Kidney (tissue), 14 donors: Measurements from ENCODE around the gene ZRSR2. TPM values are rescaled to one million over a fixed set of nuclear protein-coding genes. Genes with fewer than 3 reads are reported as not detected.

Experiments used
- DNase-seq, 5 donors: peaks; one replicate each; pipeline ENCODE4 v3.0.0-alpha.2; 2013 to 2020
- FAIRE-seq: peaks from 2 replicates; lab custom pipeline; 2012; peaks lifted over from hg19 to GRCh38; lab: Jason Lieb, UNC
- H3K27ac ChIP-seq, 2 donors: one replicate each; pipeline ENCODE4 v1.7.0; 2013; ENCODE audit warnings: low read depth in 2 of 2, low read length in 2 of 2, inconsistent platforms in 1 of 2
- H3K27me3 ChIP-seq: one replicate; pipeline ENCODE4 v1.7.1; 2013; ENCODE audit warnings: low read length, inconsistent platforms; ENCODE audit not compliant: control insufficient read depth, insufficient read depth
- H3K36me3 ChIP-seq, 3 donors: one replicate each; pipeline versions ENCODE4 v1.7.0 to v1.7.1; 2013; ENCODE audit warnings: low read length in 3 of 3, control low read depth in 1 of 3, inconsistent platforms in 1 of 3; ENCODE audit not compliant: insufficient read depth in 3 of 3, control insufficient read depth in 2 of 3
- H3K4me1 ChIP-seq, 3 donors: one replicate each; pipeline versions ENCODE4 v1.7.0 to v1.7.1; 2013; ENCODE audit warnings: low read length in 3 of 3, inconsistent platforms in 1 of 3, low read depth in 1 of 3; ENCODE audit not compliant: control insufficient read depth in 2 of 3, insufficient read depth in 2 of 3
- H3K4me3 ChIP-seq, 3 donors: one replicate each; pipeline versions ENCODE4 v1.7.0 to v1.8.1; 2013; ENCODE audit warnings: low read length in 3 of 3, control low read depth in 1 of 3, inconsistent platforms in 1 of 3
- H3K9ac ChIP-seq, 3 donors: one replicate each; pipeline versions ENCODE4 v1.7.0 to v1.7.1; 2013; ENCODE audit warnings: low read length in 3 of 3, control low read depth in 1 of 3, inconsistent platforms in 1 of 3
- H3K9me3 ChIP-seq, 3 donors: one replicate each; pipeline versions ENCODE4 v1.7.0 to v1.7.1; 2013; ENCODE audit warnings: low read length in 3 of 3, control low read depth in 1 of 3, inconsistent platforms in 1 of 3; ENCODE audit not compliant: control insufficient read depth in 2 of 3, insufficient read depth in 1 of 3
- intact Hi-C: fragments of 100-400 bp; cut with DNase I; formaldehyde crosslinking; loops from one replicate; pipeline ENCODE4 v1.11.1; 2022
- polyA plus RNA-seq: library from polyadenylated mRNA; stranded (reverse); fragments of 350-450 nt; fragmentation: Illumina TruSeq; extraction: RNeasy Lipid Tissue Mini Kit (QIAGEN cat#74804); gene quantifications from one replicate; pipeline ENCODE4 v1.2.3, GENCODE V29; 2014; ENCODE audit warnings: low read depth, low replicate concordance; ENCODE audit not compliant: insufficient read depth
- total RNA-seq: library from RNA; stranded (reverse); fragmentation: NEBNext Ultra II Directional; extraction: Animal tissue kit (Norgen Biotek cat#: 25700); gene quantifications from one replicate; pipeline ENCODE4 v1.2.1, GENCODE V29; 2021
- TF ChIP-seq, protein P1 (sequence below): IDR thresholded peaks from 3 replicates; pipeline ENCODE4 v1.5.1; 2012; ENCODE audit warnings: mild to moderate bottlenecking, moderate library complexity, borderline replicate concordance; ENCODE audit not compliant: insufficient read depth; ENCODE audit errors: extremely low read depth
- donor health status: control.
- donor health status: control.
- donor health status: control.
- donor health status: control.
- donor health status: control.
- donor health status: DM: yes; HTN: yes; CAD: no.
- donor health status: Normal renal cell carcinoma (clear cell type).

Gene ZRSR2
- total and polyA plus RNA-seq, 2 donors from 2014 or later: 12.8 to 15.6 TPM

DNA sequence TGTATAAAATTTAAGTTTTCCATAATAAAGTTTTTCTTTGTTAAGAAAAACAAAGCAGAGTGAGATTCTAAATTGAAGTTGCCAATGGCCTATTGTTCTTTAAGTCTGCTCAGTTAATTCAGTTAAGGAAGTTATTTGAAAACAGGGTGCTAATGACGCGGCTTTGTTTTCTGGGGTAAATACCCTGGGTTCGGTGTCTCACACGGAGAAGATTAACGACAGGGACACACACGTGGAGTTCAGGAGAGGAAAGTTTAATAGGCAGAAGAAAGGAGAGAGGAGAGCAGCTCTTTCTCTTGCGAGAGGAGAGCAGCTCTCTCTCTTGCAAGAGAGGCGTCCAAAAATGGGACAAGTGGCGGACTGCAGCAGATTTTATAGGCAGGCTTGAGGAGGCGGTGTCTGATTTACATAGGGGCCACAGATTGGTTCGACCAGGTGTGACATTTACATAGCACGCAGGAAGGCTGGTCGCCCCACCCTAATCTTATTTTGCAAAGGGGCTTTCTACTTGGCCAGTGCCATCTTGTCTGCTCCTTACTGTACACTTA is 42.6 kb upstream of the ZRSR2 start:
- no peaks in the 10 kb centered on the region for H3K9me3 ChIP-seq
- intact Hi-C loops: no loop called here
- peaks cover 0 to 7% (median 6%) of the 10 kb centered on the region in 3 donors for H3K4me1 ChIP-seq
- no peak for DNase-seq
- H3K9ac ChIP-seq: no peak overlapping the region
- no peak overlapping the region for H3K4me3 ChIP-seq
- no peak for FAIRE-seq
- no peak overlapping the region for H3K27ac ChIP-seq
- H3K27me3 ChIP-seq: peaks cover 4% of the 10 kb centered on the region
- no peaks in the 10 kb centered on the region for H3K36me3 ChIP-seq
- TF ChIP-seq, protein P1, sequence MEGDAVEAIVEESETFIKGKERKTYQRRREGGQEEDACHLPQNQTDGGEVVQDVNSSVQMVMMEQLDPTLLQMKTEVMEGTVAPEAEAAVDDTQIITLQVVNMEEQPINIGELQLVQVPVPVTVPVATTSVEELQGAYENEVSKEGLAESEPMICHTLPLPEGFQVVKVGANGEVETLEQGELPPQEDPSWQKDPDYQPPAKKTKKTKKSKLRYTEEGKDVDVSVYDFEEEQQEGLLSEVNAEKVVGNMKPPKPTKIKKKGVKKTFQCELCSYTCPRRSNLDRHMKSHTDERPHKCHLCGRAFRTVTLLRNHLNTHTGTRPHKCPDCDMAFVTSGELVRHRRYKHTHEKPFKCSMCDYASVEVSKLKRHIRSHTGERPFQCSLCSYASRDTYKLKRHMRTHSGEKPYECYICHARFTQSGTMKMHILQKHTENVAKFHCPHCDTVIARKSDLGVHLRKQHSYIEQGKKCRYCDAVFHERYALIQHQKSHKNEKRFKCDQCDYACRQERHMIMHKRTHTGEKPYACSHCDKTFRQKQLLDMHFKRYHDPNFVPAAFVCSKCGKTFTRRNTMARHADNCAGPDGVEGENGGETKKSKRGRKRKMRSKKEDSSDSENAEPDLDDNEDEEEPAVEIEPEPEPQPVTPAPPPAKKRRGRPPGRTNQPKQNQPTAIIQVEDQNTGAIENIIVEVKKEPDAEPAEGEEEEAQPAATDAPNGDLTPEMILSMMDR: no peak

DNA sequence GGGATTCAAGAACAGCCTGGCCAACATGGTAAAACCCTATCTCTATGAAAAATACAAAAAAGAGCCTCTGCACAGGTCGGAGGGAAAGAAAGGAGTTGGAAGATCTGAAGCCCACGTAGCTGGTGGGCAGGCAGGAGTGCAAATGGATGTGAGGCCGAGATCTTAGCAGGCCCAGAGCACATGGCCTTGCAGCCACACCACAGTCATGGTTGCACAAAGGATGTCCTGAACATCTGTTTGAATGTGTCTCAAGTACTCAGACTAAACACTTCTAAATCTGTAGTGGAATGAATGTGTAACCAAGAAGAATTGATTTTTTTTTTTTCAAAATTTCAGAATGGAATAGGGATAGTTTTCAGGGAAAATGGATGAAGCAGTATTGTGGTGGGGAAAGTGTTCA is 41.4 kb upstream of the ZRSR2 start:
- H3K4me3 ChIP-seq: no peak overlapping the region
- peaks cover 4% of the 10 kb centered on the region for H3K27me3 ChIP-seq
- intact Hi-C loops: no loop called here
- no peaks in the 10 kb centered on the region for H3K36me3 ChIP-seq
- H3K9ac ChIP-seq: no peak overlapping the region
- no peaks in the 10 kb centered on the region for H3K9me3 ChIP-seq
- H3K27ac ChIP-seq: no peak overlapping the region
- H3K4me1 ChIP-seq: peaks cover 0 to 7% (median 6%) of the 10 kb centered on the region in 3 donors
- TF ChIP-seq, protein P1: no peak
- DNase-seq (no peak), FAIRE-seq (no peak)

DNA sequence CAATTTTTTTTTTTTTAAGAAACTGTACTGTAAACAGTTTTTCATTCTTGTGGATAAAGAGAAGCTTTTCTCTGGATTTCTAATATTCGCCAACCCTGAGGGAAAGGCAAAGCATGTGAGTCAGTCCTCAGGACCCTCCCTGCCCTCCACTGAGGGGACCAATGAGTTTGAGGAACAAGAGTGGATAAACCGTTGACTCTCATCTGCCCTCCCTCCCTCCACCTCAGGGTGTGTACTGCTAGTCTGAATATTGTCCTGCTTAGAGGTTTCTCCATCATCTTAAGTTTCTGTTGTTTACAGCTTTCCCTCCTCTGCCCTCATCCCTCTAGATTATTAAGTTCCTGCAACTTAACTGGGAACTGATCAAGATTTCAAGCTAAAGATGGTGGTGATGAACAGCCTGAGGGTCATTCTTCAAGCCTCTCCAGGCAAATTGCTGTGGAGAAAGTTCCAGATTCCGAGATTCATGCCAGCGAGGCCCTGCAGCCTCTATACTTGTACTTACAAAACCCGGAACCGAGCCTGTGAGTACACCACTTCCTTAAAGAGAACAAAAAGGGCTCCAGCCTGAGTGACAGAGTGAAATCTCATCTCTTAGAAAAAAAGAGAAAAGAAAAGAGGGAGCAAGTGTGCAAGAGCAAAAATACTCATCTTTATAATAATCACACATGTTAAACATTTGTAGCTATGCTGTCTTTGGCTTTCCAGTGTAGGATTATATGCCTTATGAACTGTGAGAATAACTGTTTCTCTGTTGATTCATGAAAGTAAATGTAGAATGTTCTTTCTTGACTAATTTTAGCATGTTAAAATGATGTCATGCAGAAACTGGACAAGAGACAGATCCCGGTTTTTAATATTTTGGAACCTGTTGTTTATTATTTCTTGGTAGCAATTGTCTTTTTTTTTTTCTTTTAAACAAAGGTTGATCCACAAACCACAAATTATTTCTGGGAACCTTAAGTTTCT is 40.4 kb upstream of the ZRSR2 start:
- peak; percentile 60 for FAIRE-seq
- peak overlapping the region; percentile 63 to 84 for H3K27ac ChIP-seq

More for the DNA sequence above, 40.4 kb upstream of the ZRSR2 start:
- Histone ChIP-seq H3K36me3 (no peaks in the 10 kb centered on the region), H3K27me3 (peaks cover 4% of the 10 kb centered on the region), H3K4me1 (peaks cover 0 to 7% (median 6%) of the 10 kb centered on the region in 3 donors), H3K4me3 (no peak overlapping the region), H3K9ac (no peak overlapping the region), H3K9me3 (no peaks in the 10 kb centered on the region)
- DNase-seq: no peak
- intact Hi-C loops: no loop called here
- TF ChIP-seq, protein P1: no peak
